Peyer's patch (tissue), 4 donors: ENCODE results near the gene C2CD4C. TPM values are rescaled to one million over a fixed set of nuclear protein-coding genes. Genes with fewer than 3 reads are reported as not detected.

ENCODE experiments used
- DNase-seq, 3 donors: peaks; one replicate each; pipeline ENCODE4 v3.0.0-alpha.2; 2017 to 2019
- H3K27ac ChIP-seq, 4 donors: fragments of 200-600 bp; sonication (generic); one replicate each; pipeline ENCODE4 v1.5.1; 2016 to 2019
- H3K27me3 ChIP-seq, 2 donors: fragments of 200-600 bp; sonication (generic); one replicate each; pipeline ENCODE4 v1.5.1; 2019
- H3K36me3 ChIP-seq, 3 donors: fragments of 200-600 bp; sonication (generic); one replicate each; pipeline ENCODE4 v1.5.1; 2016 to 2019
- H3K4me1 ChIP-seq, 4 donors: fragments of 200-600 bp; sonication (generic); one replicate each; pipeline ENCODE4 v1.5.1; 2016 to 2019
- H3K4me3 ChIP-seq, 4 donors: fragments of 200-600 bp; sonication (generic); 1 replicate in 3 of 4; 2 replicates in 1 of 4; pipeline ENCODE4 v1.5.1; 2016 to 2019; ENCODE audit warnings: mild to moderate bottlenecking in 1 of 4
- H3K9me3 ChIP-seq, 4 donors: fragments of 200-600 bp; sonication (generic); one replicate each; pipeline ENCODE4 v1.5.1; 2016 to 2019; ENCODE audit warnings: mild to moderate bottlenecking in 1 of 4
- CTCF ChIP-seq, 6 experiments: fragments of 450-650 bp in 4 of 6; fragments of 200-600 bp in 2 of 6; sonication (generic) in 1 of 6; IDR thresholded peaks; one replicate each; pipeline ENCODE4 v1.5.1; 2017 to 2019; ENCODE audit warnings: antibody characterized with exemption in 6 of 6, mild to moderate bottlenecking in 3 of 6, moderate library complexity in 1 of 6
- POLR2A ChIP-seq, 2 donors: fragments of 450-650 bp; IDR thresholded peaks; one replicate each; pipeline ENCODE4 v1.5.1; 2017; ENCODE audit warnings: antibody characterized with exemption in 2 of 2, mild to moderate bottlenecking in 2 of 2, moderate library complexity in 2 of 2
- total RNA-seq, 4 donors: library from RNA; depleted of rRNA; stranded (reverse); fragments of >200 nt; gene quantifications; one replicate each; pipeline ENCODE4 v1.1.0, GENCODE V29; 2016

Gene C2CD4C
- total RNA-seq, 4 donors from 2014 or later = 0.47 to 0.80 TPM; not detected in 2

- Histone ChIP-seq H3K9me3 (no peaks in the 10 kb centered on the region), H3K36me3 (no peaks in the 10 kb centered on the region), H3K27ac (no peak overlapping the region), H3K27me3 (peaks cover 0 to 18% of the 10 kb centered on the region in 2 donors), H3K4me3 (no peak overlapping the region), H3K4me1 (peaks cover 0 to 12% (median 3%) of the 10 kb centered on the region in 4 donors)
- DNase-seq = peak in 1 of 3 donors; percentile 8
- TF ChIP-seq CTCF (IDR thresholded peaks at IDR 0.05) = no peak
- TF ChIP-seq POLR2A (IDR thresholded peaks at IDR 0.05) = no peak
These were observed 5.5 kb downstream of the C2CD4C start for GRCh38 chr19:403221-404027.

GRCh38 chr19:402786-403185 is 6.2 kb downstream of the C2CD4C start:
- H3K27ac ChIP-seq = no peak overlapping the region
- H3K4me1 ChIP-seq = peaks cover 0 to 7% (median 0%) of the 10 kb centered on the region in 4 donors
- no peak overlapping the region for H3K4me3 ChIP-seq
- H3K9me3 ChIP-seq = no peaks in the 10 kb centered on the region
- TF ChIP-seq POLR2A (IDR thresholded peaks at IDR 0.05) (no peak), CTCF (IDR thresholded peaks at IDR 0.05) (no peak)
- peaks cover 0 to 11% of the 10 kb centered on the region in 2 donors for H3K27me3 ChIP-seq
- no peak for DNase-seq
- H3K36me3 ChIP-seq = no peaks in the 10 kb centered on the region

- Histone ChIP-seq H3K27ac (no peak overlapping the region), H3K27me3 (peaks cover 0 to 6% of the 10 kb centered on the region in 2 donors), H3K4me3 (no peak overlapping the region), H3K36me3 (no peaks in the 10 kb centered on the region), H3K4me1 (peaks cover 0 to 7% (median 0%) of the 10 kb centered on the region in 4 donors), H3K9me3 (no peaks in the 10 kb centered on the region)
- TF ChIP-seq POLR2A (IDR thresholded peaks at IDR 0.05) = no peak
- no peak for TF ChIP-seq CTCF (IDR thresholded peaks at IDR 0.05)
- peak in 1 of 3 donors; percentile 37 for DNase-seq
These were observed 7.0 kb downstream of the C2CD4C start for GRCh38 chr19:401866-402511.

GRCh38 chr19:400976-401865 is 7.7 kb downstream of the C2CD4C start:
- H3K36me3 ChIP-seq = no peaks in the 10 kb centered on the region
- H3K27ac ChIP-seq = no peak overlapping the region
- H3K27me3 ChIP-seq = peaks cover 0 to 6% of the 10 kb centered on the region in 2 donors
- H3K9me3 ChIP-seq = no peaks in the 10 kb centered on the region
- TF ChIP-seq POLR2A (IDR thresholded peaks at IDR 0.05) (no peak), CTCF (IDR thresholded peaks at IDR 0.05) (no peak)
- no peak overlapping the region for H3K4me3 ChIP-seq
- peak in 1 of 3 donors; percentile 34 for DNase-seq
- peaks cover 0 to 7% (median 0%) of the 10 kb centered on the region in 4 donors for H3K4me1 ChIP-seq

- H3K36me3 ChIP-seq = no peaks in the 10 kb centered on the region
These were observed 9.6 kb downstream of the C2CD4C start for GRCh38 chr19:399370-399769.

More at GRCh38 chr19:399370-399769, 9.6 kb downstream of the C2CD4C start:
- no peak for DNase-seq
- no peak overlapping the region for H3K4me3 ChIP-seq
- peaks cover 0 to 6% of the 10 kb centered on the region in 2 donors for H3K27me3 ChIP-seq
- TF ChIP-seq POLR2A (IDR thresholded peaks at IDR 0.05) (no peak), CTCF (IDR thresholded peaks at IDR 0.05) (no peak)
- H3K4me1 ChIP-seq = no peaks in the 10 kb centered on the region
- H3K9me3 ChIP-seq = no peaks in the 10 kb centered on the region
- no peak overlapping the region for H3K27ac ChIP-seq
